Measurements from ENCODE around the gene GALNT15.

GRCh38 chr3:16188071-16188470 lies 13.6 kb downstream of the GALNT15 start:
- TF ChIP-seq EZH2 (IDR thresholded peaks at IDR 0.05; ENCODE audit: borderline replicate concordance, insufficient read depth, low read depth, low read length, poor library complexity, severe bottlenecking): no peak
- TF ChIP-seq CTCF (IDR thresholded peaks at IDR 0.05): no peak

Measured in B cell (primary cell).